Measurements from ENCODE around the gene PTPN23.
A peak's percentile ranks its signal among the peaks of the same experiment; 100 is the strongest.
"Not testable (repeated sequence)": the region's sequence is repeated elsewhere in the genome, so short reads cannot be mapped to it uniquely, and the experiment has no call there.

PTPN23 gene

GRCh38 chr3:47370020-47370419, 10.8 kb upstream of the PTPN23 start:
- not testable (repeated sequence) for DNase-seq (ENCODE audit: low spot score)

GRCh38 chr3:47370887-47371697, 9.7 kb upstream of the PTPN23 start:
- DNase-seq (ENCODE audit: low spot score): peak; percentile 69

- DNase-seq (ENCODE audit: low spot score): no peak
These were observed 6.2 kb upstream of the PTPN23 start for GRCh38 chr3:47374587-47374986.

GRCh38 chr3:47376393-47376792, 4.4 kb upstream of the PTPN23 start:
- DNase-seq (ENCODE audit: low spot score): no peak

- no peak for DNase-seq (ENCODE audit: low spot score)
These were observed 3.6 kb upstream of the PTPN23 start for GRCh38 chr3:47377186-47377585.

- DNase-seq (ENCODE audit: low spot score): no peak
These were observed 2.0 kb upstream of the PTPN23 start for GRCh38 chr3:47378869-47379268.

GRCh38 chr3:47379411-47379899, 1.4 kb upstream of the PTPN23 start:
- DNase-seq (ENCODE audit: low spot score): no peak

GRCh38 chr3:47380026-47380600, 708 bp upstream of the PTPN23 start:
- no peak for DNase-seq (ENCODE audit: low spot score)

GRCh38 chr3:47381317-47382157, 716 bp downstream of the PTPN23 start:
- peak; percentile 96 for DNase-seq (ENCODE audit: low spot score)

GRCh38 chr3:47384425-47384824, 3.6 kb downstream of the PTPN23 start:
- DNase-seq (ENCODE audit: low spot score): no peak

GRCh38 chr3:47385007-47385406, 4.2 kb downstream of the PTPN23 start:
- DNase-seq (ENCODE audit: low spot score): no peak

- DNase-seq (ENCODE audit: low spot score): no peak
These were observed 5.0 kb downstream of the PTPN23 start for GRCh38 chr3:47385796-47386195.

- DNase-seq (ENCODE audit: low spot score): no peak
These were observed 12.1 kb downstream of the PTPN23 start for GRCh38 chr3:47392933-47393332.

- peak; percentile 9 for DNase-seq (ENCODE audit: low spot score)
These were observed 13.5 kb downstream of the PTPN23 start for GRCh38 chr3:47394140-47394870.

GRCh38 chr3:47394881-47395280, 14.1 kb downstream of the PTPN23 start:
- peak; percentile 10 for DNase-seq (ENCODE audit: low spot score)

- DNase-seq (ENCODE audit: low spot score): no peak
These were observed 17.4 kb downstream of the PTPN23 start for GRCh38 chr3:47398228-47398627.

- DNase-seq (ENCODE audit: low spot score): no peak
These were observed 18.2 kb downstream of the PTPN23 start for GRCh38 chr3:47399016-47399415.

- no peak for DNase-seq (ENCODE audit: low spot score)
These were observed 18.9 kb downstream of the PTPN23 start for GRCh38 chr3:47399531-47400270.

GRCh38 chr3:47404431-47404876, 23.6 kb downstream of the PTPN23 start:
- DNase-seq (ENCODE audit: low spot score): no peak

- DNase-seq (ENCODE audit: low spot score): peak; percentile 84
These were observed 24.4 kb downstream of the PTPN23 start for GRCh38 chr3:47404955-47405790.
